GM12878 (cell line): ENCODE data around the gene NPAS2. TPM values are rescaled to one million over a fixed set of nuclear protein-coding genes. Genes with fewer than 3 reads are reported as not detected.

Experiments used
- ASH2L ChIP-seq: fragments of 300-600, 200-600 bp; sonication (generic); IDR thresholded peaks from 2 replicates; pipeline ENCODE4 v1.6.1; 2017; ENCODE audit warnings: low read depth, mild to moderate bottlenecking, borderline replicate concordance
- ATF7 ChIP-seq: fragments of 450-650 bp; IDR thresholded peaks from 2 replicates; pipeline ENCODE4 v1.6.1; 2016; ENCODE audit warnings: low read depth, mild to moderate bottlenecking
- CBFB ChIP-seq: IDR thresholded peaks from 2 replicates; pipeline ENCODE4 v1.6.1; 2016; ENCODE audit warnings: antibody characterized with exemption, low read depth
- CREM ChIP-seq: IDR thresholded peaks from 2 replicates; pipeline ENCODE4 v1.6.1; 2014; ENCODE audit warnings: antibody characterized with exemption, low read depth
- CUX1 ChIP-seq: IDR thresholded peaks from 2 replicates; pipeline ENCODE4 v1.6.1; 2012; ENCODE audit warnings: improper control_type of control experiment, low read depth, low read length; ENCODE audit not compliant: insufficient replicate concordance
- FOXK2 ChIP-seq: fragments of 450-650 bp; IDR thresholded peaks from 2 replicates; pipeline ENCODE4 v1.6.1; 2017; ENCODE audit warnings: mild to moderate bottlenecking, moderate library complexity
- IKZF2 ChIP-seq, 2 experiments: fragments of 450-650 bp; IDR thresholded peaks; 2 replicates each; pipeline ENCODE4 v1.6.1; 2017; ENCODE audit warnings: mild to moderate bottlenecking in 2 of 2, moderate library complexity in 2 of 2
- MYC ChIP-seq: IDR thresholded peaks from 2 replicates; pipeline ENCODE4 v1.6.1; 2011; ENCODE audit warnings: mild to moderate bottlenecking, low read length, moderate library complexity, inconsistent platforms; ENCODE audit not compliant: insufficient read depth, insufficient replicate concordance, insufficient read length, severe bottlenecking
- RELA ChIP-seq: fragments of 450-650 bp; IDR thresholded peaks from 2 replicates; pipeline ENCODE4 v1.8.0; 2014; ENCODE audit warnings: borderline replicate concordance; ENCODE audit not compliant: partially characterized antibody
- REST ChIP-seq: IDR thresholded peaks from 2 replicates; pipeline ENCODE4 v1.6.1; 2012; ENCODE audit warnings: mild to moderate bottlenecking, low read depth, low read length
- SMC3 ChIP-seq: IDR thresholded peaks from 2 replicates; pipeline ENCODE4 v1.6.1; 2011; ENCODE audit warnings: low read length, improper control_type of control experiment, borderline replicate concordance
- SRF ChIP-seq, 2 experiments: IDR thresholded peaks; 2 replicates each; pipeline ENCODE4 v1.6.1; 2011; ENCODE audit warnings: low read depth in 2 of 2, low read length in 2 of 2, mild to moderate bottlenecking in 1 of 2, moderate library complexity in 1 of 2
- TCF3 ChIP-seq: IDR thresholded peaks from 2 replicates; pipeline ENCODE4 v1.6.1; 2012; ENCODE audit warnings: low read depth, mild to moderate bottlenecking, low read length, borderline replicate concordance; ENCODE audit not compliant: insufficient read depth
- ZBTB11 ChIP-seq: fragments of 450-650 bp; formaldehyde crosslinking; IDR thresholded peaks from 2 replicates; pipeline ENCODE4 v1.5.0; 2022; ENCODE audit warnings: mild to moderate bottlenecking, missing genetic modification characterization
- ZNF622 ChIP-seq: fragments of 450-650 bp; IDR thresholded peaks from 2 replicates; pipeline ENCODE4 v1.6.1; 2017; ENCODE audit warnings: mild to moderate bottlenecking, inconsistent platforms
- polyA plus RNA-seq, 11 experiments: library from polyadenylated mRNA; depleted of rRNA in 4 of 11; unstranded in 6 of 11; stranded (reverse) in 5 of 11; fragments of >200 nt; fragmentation: Nextera tagmentation in 4 of 11; fragmentation: Illumina TruSeq in 1 of 11; extraction: Ambion mirVana in 4 of 11; extraction: Trizol in 1 of 11; gene quantifications; 1 replicate in 1 of 11; 2 replicates in 10 of 11; pipeline versions ENCODE4 v1.2.1 to v1.2.3, GENCODE V29; 2011 to 2016; ENCODE audit warnings: inconsistent platforms in 2 of 11, missing spikeins in 2 of 11, low read depth in 1 of 11
- total RNA-seq, 4 experiments: library from RNA; depleted of rRNA in 3 of 4; stranded (reverse); fragments of >200 nt in 3 of 4; fragmentation: Illumina TruSeq in 1 of 4; extraction: Trizol in 1 of 4; gene quantifications; 2 replicates each; pipeline versions ENCODE4 v1.2.1 to v1.2.3, GENCODE V29; 2013 to 2021

Gene NPAS2
- total and polyA plus RNA-seq, 10 of the 15 experiments (the other 5 are each of a cell fraction or from before 2014, with no cell fraction given) = 0.08 TPM; not detected in 9

GRCh38 chr2:101001691-101002561 lies 182.0 kb downstream of the NPAS2 start, which contains the start of gene RPL31 (continued):
- TF ChIP-seq CUX1 (no peak), ASH2L (peak; percentile 95; the same call in 1 of the 2 replicates), SMC3 (no peak), CREM (peak; percentile 96), FOXK2 (0 out of 2 replicates have a peak, but pooled peaks have one; percentile 13), CBFB (peak; percentile 96), ATF7 (peak; percentile 88), ZNF622 (no peak), RELA (peak; percentile 9), TCF3 (peak; percentile 52; the same call in 1 of the 2 replicates), REST (peak; percentile 61), IKZF2 (IDR thresholded peaks at IDR 0.05) (peak; percentile 70 to 74), SRF (IDR thresholded peaks at IDR 0.05; ENCODE audit: low read depth in 2 of 2, low read length in 2 of 2) (peak in 1 of 2 experiments; percentile 77; a peak in 1 of 4 replicates), ZBTB11 (CRISPR knock-in tag) (no peak), MYC (no peak)
